H1 (cell line): ENCODE measurements around the gene KCND3. TPM values are rescaled to one million over a fixed set of nuclear protein-coding genes. Genes with fewer than 3 reads are reported as not detected.

Experiments
- ATF3 ChIP-seq: IDR thresholded peaks from 2 replicates; pipeline ENCODE4 v1.6.1; 2011; ENCODE audit warnings: low read depth, mild to moderate bottlenecking, low read length; ENCODE audit not compliant: insufficient read depth
- JUND ChIP-seq: IDR thresholded peaks from 2 replicates; pipeline ENCODE4 v1.6.1; 2011; ENCODE audit warnings: mild to moderate bottlenecking, improper control_type of control experiment, low read length
- NANOG ChIP-seq: IDR thresholded peaks from 2 replicates; pipeline ENCODE4 v1.6.1; 2011; ENCODE audit warnings: low read length, low read depth, mild to moderate bottlenecking, inconsistent platforms; ENCODE audit not compliant: insufficient read depth, poor library complexity, severe bottlenecking
- USF2 ChIP-seq: IDR thresholded peaks from 2 replicates; pipeline ENCODE4 v1.6.1; 2011; ENCODE audit warnings: low read length, improper control_type of control experiment
- ZNF274 ChIP-seq: IDR thresholded peaks from 2 replicates; pipeline ENCODE4 v1.7.0; 2012; ENCODE audit warnings: low read length, borderline replicate concordance; ENCODE audit errors: extremely low read depth
- polyA plus RNA-seq, 7 experiments: library from polyadenylated mRNA; depleted of rRNA in 3 of 7; stranded (reverse) in 5 of 7; unstranded in 2 of 7; fragments of >200 nt in 5 of 7; fragments of 200-250 nt in 2 of 7; gene quantifications; 1 replicate in 5 of 7; 2 replicates in 1 of 7; 4 replicates in 1 of 7; pipeline versions ENCODE4 v1.2.1 to v1.2.3, GENCODE V29; 2011 to 2013; ENCODE audit warnings: missing spikeins in 2 of 7, mixed read lengths in 2 of 7
- total RNA-seq: library from RNA; stranded (reverse); fragmentation: NEBNext Ultra II Directional; extraction: Animal tissue kit (Norgen Biotek cat#: 25700); gene quantifications from 2 replicates; pipeline ENCODE4 v1.2.1, GENCODE V29; 2021

Gene KCND3
- total and polyA plus RNA-seq, 2 of the 8 experiments (the other 6 are each of a cell fraction or from before 2014, with no cell fraction given) = 0.14 to 0.48 TPM

DNA sequence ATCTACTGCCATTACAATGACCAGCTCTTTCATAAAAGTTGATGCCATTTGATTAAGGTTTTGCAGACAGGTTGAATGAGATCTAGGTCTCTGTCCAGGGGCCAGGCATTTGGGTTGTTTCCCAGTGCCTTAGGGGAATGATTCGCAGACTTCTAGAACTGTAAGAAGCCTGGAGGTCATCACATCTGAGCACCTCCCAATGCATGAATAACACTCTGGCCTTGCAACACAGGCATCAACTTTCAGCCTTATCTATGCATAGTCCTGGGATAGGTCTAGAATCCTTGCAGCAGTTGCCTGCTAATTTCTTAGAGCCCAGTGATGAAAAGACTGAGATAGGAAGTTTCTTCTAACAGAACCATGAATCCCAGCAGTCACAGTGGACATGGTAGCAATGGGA, 44.8 kb upstream of the KCND3 start (continued):
- TF ChIP-seq NANOG = no peak
- TF ChIP-seq ATF3 = no peak
- no peak for TF ChIP-seq USF2
- no peak for TF ChIP-seq ZNF274
- TF ChIP-seq JUND = no peak
